ENCODE measurements around the gene PITHD1. TPM values are rescaled to one million over a fixed set of nuclear protein-coding genes. Genes with fewer than 3 reads are reported as not detected.

The PITHD1 gene
- total RNA-seq, 1 experiment from 2014 or later, result 78.9 TPM

GRCh38 chr1:23798662-23799142 is 20.5 kb downstream of the PITHD1 start:
- intact Hi-C loops (cut with micrococcal nuclease; ENCODE audit: unreplicated experiment), result no loop called here

GRCh38 chr1:23799255-23799569 is 21.0 kb downstream of the PITHD1 start:
- BruUV-seq (replicated peaks), result no TSS peak
- no peak for DNase-seq (ENCODE audit: low spot score)
- Histone ChIP-seq H3K4me3 (ENCODE audit: low read depth, low read length, poor library complexity, severe bottlenecking) (peak overlapping the region; percentile 79), H3K27me3 (replicated peaks; ENCODE audit: insufficient read depth, low read depth, low read length, poor library complexity) (no peaks in the 10 kb centered on the region), H3K4me1 (ENCODE audit: insufficient read depth, low read length, poor library complexity, severe bottlenecking) (peaks cover 18% of the 10 kb centered on the region), H3K27ac (ENCODE audit: low read depth, low read length, poor library complexity, severe bottlenecking) (peak overlapping the region; percentile 85), H3K36me3 (ENCODE audit: insufficient read depth, low read length, poor library complexity, severe bottlenecking) (peaks cover 19% of the 10 kb centered on the region), H3K9me3 (ENCODE audit: low read depth, low read length, poor library complexity, severe bottlenecking) (no peaks in the 10 kb centered on the region)
- POLR2A ChIA-PET (ENCODE audit: low non-redundant PET), result interaction anchor here (0.6 kb wide), 1 partner anchor 51 kb away, joined by 3 read pairs; no protein-coding TSS in a partner anchor
- CTCF ChIA-PET, result no interaction called here
- intact Hi-C loops (cut with micrococcal nuclease; ENCODE audit: unreplicated experiment), result no loop called here
- TF ChIP-seq, protein P1, sequence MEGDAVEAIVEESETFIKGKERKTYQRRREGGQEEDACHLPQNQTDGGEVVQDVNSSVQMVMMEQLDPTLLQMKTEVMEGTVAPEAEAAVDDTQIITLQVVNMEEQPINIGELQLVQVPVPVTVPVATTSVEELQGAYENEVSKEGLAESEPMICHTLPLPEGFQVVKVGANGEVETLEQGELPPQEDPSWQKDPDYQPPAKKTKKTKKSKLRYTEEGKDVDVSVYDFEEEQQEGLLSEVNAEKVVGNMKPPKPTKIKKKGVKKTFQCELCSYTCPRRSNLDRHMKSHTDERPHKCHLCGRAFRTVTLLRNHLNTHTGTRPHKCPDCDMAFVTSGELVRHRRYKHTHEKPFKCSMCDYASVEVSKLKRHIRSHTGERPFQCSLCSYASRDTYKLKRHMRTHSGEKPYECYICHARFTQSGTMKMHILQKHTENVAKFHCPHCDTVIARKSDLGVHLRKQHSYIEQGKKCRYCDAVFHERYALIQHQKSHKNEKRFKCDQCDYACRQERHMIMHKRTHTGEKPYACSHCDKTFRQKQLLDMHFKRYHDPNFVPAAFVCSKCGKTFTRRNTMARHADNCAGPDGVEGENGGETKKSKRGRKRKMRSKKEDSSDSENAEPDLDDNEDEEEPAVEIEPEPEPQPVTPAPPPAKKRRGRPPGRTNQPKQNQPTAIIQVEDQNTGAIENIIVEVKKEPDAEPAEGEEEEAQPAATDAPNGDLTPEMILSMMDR (conservative IDR thresholded peaks at IDR 0.05; ENCODE audit: low read depth, low read length), result no peak
- TF ChIP-seq EZH2 (IDR thresholded peaks at IDR 0.05; ENCODE audit: borderline replicate concordance, low read depth, low read length, poor library complexity, severe bottlenecking), result no peak

More at GRCh38 chr1:23798662-23799142, 20.5 kb downstream of the PITHD1 start:
- POLR2A ChIA-PET (ENCODE audit: low non-redundant PET), result no interaction called here
- Histone ChIP-seq H3K27ac (ENCODE audit: low read depth, low read length, poor library complexity, severe bottlenecking) (peak overlapping the region; percentile 85), H3K4me3 (ENCODE audit: low read depth, low read length, poor library complexity, severe bottlenecking) (no peak overlapping the region), H3K9me3 (ENCODE audit: low read depth, low read length, poor library complexity, severe bottlenecking) (no peaks in the 10 kb centered on the region), H3K36me3 (ENCODE audit: insufficient read depth, low read length, poor library complexity, severe bottlenecking) (peaks cover 19% of the 10 kb centered on the region), H3K4me1 (ENCODE audit: insufficient read depth, low read length, poor library complexity, severe bottlenecking) (peaks cover 21% of the 10 kb centered on the region), H3K27me3 (replicated peaks; ENCODE audit: insufficient read depth, low read depth, low read length, poor library complexity) (no peaks in the 10 kb centered on the region)
- CTCF ChIA-PET, result interaction anchor here (1.2 kb wide), 1 partner anchor 27 kb away, joined by 3 read pairs; no protein-coding TSS in a partner anchor
- no TSS peak for BruUV-seq (replicated peaks)
- TF ChIP-seq EZH2 (IDR thresholded peaks at IDR 0.05; ENCODE audit: borderline replicate concordance, low read depth, low read length, poor library complexity, severe bottlenecking), result no peak
- TF ChIP-seq, protein P1 (conservative IDR thresholded peaks at IDR 0.05; ENCODE audit: low read depth, low read length), result no peak; the same call in 1 of the 2 replicates
- no peak for DNase-seq (ENCODE audit: low spot score)

DNA sequence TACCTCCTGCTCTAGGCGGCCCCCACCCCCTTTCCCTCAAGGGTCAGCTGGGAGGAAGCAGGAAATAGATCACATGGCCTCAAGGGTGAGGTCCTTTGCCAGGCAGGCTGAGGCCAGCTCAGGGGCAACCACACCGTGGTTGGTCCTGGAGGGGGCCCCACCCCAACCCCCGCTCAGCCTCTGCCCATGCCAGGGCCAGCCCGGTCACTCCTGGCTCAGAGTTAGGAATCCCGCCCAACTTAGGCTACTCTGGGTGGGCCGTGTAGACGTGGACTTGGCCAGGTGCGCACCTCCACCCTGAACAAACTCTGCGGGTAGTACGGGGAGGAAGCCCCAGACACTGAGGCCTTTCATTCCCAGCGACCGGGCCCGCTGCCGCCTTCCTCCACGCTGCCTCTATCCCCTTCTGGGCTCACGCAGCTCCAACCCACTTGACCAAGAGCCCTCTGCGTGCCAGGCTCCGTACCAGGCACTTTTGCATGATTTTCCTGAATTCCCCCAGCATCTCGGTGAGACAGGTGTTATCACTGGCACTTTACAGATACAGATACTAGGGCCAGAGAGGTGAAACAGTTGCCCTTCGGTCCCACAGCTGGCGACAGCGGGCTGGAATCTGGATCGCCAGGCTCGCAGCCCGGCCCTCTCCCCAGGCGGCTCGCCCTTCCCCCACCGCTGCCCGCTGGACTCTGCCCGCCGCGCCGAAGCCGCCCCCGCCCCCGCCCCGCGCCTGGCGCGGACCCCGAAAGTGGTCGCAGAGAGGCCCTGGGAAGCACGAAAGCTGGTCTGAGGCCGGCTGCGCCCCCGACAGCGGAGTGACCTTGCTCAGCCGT is 21.6 kb downstream of the PITHD1 start:
- H3K27ac ChIP-seq (ENCODE audit: low read depth, low read length, poor library complexity, severe bottlenecking), result peak overlapping the region; percentile 85
- BruUV-seq (replicated peaks), result no TSS peak
- intact Hi-C loops (cut with micrococcal nuclease; ENCODE audit: unreplicated experiment), result no loop called here
- ChIA-PET POLR2A (ENCODE audit: low non-redundant PET) (interaction anchor here (0.6 kb wide), 1 partner anchor 52 kb away, joined by 3 read pairs; no protein-coding TSS in a partner anchor), CTCF (interaction anchor here (0.5 kb wide), 1 partner anchor 10 kb away, joined by 3 read pairs; no protein-coding TSS in a partner anchor)
- no peaks in the 10 kb centered on the region for H3K9me3 ChIP-seq (ENCODE audit: low read depth, low read length, poor library complexity, severe bottlenecking)
- peaks cover 19% of the 10 kb centered on the region for H3K36me3 ChIP-seq (ENCODE audit: insufficient read depth, low read length, poor library complexity, severe bottlenecking)
- peak overlapping the region; percentile 79 for H3K4me3 ChIP-seq (ENCODE audit: low read depth, low read length, poor library complexity, severe bottlenecking)
- H3K4me1 ChIP-seq (ENCODE audit: insufficient read depth, low read length, poor library complexity, severe bottlenecking), result peaks cover 18% of the 10 kb centered on the region
- DNase-seq (ENCODE audit: low spot score), result no peak
- no peaks in the 10 kb centered on the region for H3K27me3 ChIP-seq (replicated peaks; ENCODE audit: insufficient read depth, low read depth, low read length, poor library complexity)
- TF ChIP-seq, protein P1 (conservative IDR thresholded peaks at IDR 0.05; ENCODE audit: low read depth, low read length), result no peak
- TF ChIP-seq EZH2 (IDR thresholded peaks at IDR 0.05; ENCODE audit: borderline replicate concordance, low read depth, low read length, poor library complexity, severe bottlenecking), result no peak
